Smooth muscle cell (in vitro differentiated cells): ENCODE data around the gene SLC25A44. TPM values are rescaled to one million over a fixed set of nuclear protein-coding genes. Genes with fewer than 3 reads are reported as not detected.

ENCODE experiments used
- DNase-seq: peaks from one replicate; lab custom pipeline; 2025; ENCODE audit not compliant: unreplicated experiment; lab: John Stamatoyannopoulos, UW
- H2AFZ ChIP-seq: fragments of 200-600 bp; sonication (generic); 2 replicates; pipeline ENCODE4 v1.6.0; 2016; ENCODE audit warnings: antibody characterized with exemption, low read depth, mild to moderate bottlenecking
- H3F3A ChIP-seq: fragments of 200-600 bp; sonication (generic); 2 replicates; pipeline ENCODE4 v1.6.0; 2017; ENCODE audit warnings: antibody characterized with exemption, low read depth
- H3K27ac ChIP-seq: fragments of 200-600 bp; sonication (generic); 2 replicates; pipeline ENCODE4 v1.5.1; 2016; ENCODE audit warnings: low read depth, mild to moderate bottlenecking
- H3K27me3 ChIP-seq: fragments of 200-600 bp; sonication (generic); 2 replicates; pipeline ENCODE4 v1.6.1; 2016; ENCODE audit warnings: low read depth, mild to moderate bottlenecking
- H3K36me3 ChIP-seq: fragments of 200-600 bp; sonication (generic); 2 replicates; pipeline ENCODE4 v1.5.1; 2016; ENCODE audit warnings: low read depth
- H3K4me1 ChIP-seq: fragments of 200-600 bp; sonication (generic); 2 replicates; pipeline ENCODE4 v1.5.1; 2016; ENCODE audit warnings: low read depth
- H3K4me2 ChIP-seq: fragments of 200-600 bp; sonication (generic); 2 replicates; pipeline ENCODE4 v1.6.0; 2016; ENCODE audit warnings: mild to moderate bottlenecking
- H3K4me3 ChIP-seq: fragments of 200-600 bp; sonication (generic); 2 replicates; pipeline ENCODE4 v1.5.1; 2016; ENCODE audit warnings: mild to moderate bottlenecking
- H3K79me2 ChIP-seq: fragments of 200-600 bp; sonication (generic); 2 replicates; pipeline ENCODE4 v1.6.0; 2016; ENCODE audit warnings: low read depth, mild to moderate bottlenecking
- H3K9ac ChIP-seq: fragments of 200-600 bp; sonication (generic); 2 replicates; pipeline ENCODE4 v1.6.0; 2016; ENCODE audit warnings: low read depth
- H3K9me3 ChIP-seq: fragments of 200-600 bp; sonication (generic); replicated peaks from 2 replicates; pipeline ENCODE4 v1.5.1; 2016; ENCODE audit warnings: low read depth
- H4K20me1 ChIP-seq: fragments of 200-600 bp; sonication (generic); 2 replicates; pipeline ENCODE4 v1.6.0; 2016; ENCODE audit warnings: low read depth
- CTCF ChIP-seq: fragments of 200-600 bp; sonication (generic); IDR thresholded peaks from 2 replicates; pipeline ENCODE4 v1.5.1; 2017; ENCODE audit warnings: borderline replicate concordance, mild to moderate bottlenecking, antibody characterized with exemption; ENCODE audit not compliant: insufficient read depth, poor library complexity, severe bottlenecking
- WGBS: methylation state at CpG from one replicate; pipeline ENCODE4 v1.1.7; 2016; ENCODE audit warnings: low lambda C conversion rate; 5-methylcytosine and 5-hydroxymethylcytosine counted together
- polyA plus RNA-seq: library from polyadenylated mRNA; unstranded; fragments of >200 nt; fragmentation: Nextera tagmentation; extraction: Ambion mirVana; gene quantifications from 2 replicates; pipeline ENCODE4 v1.2.1, GENCODE V29; 2016
- total RNA-seq: library from RNA; depleted of rRNA; stranded (reverse); fragments of >200 nt; gene quantifications from 2 replicates; pipeline ENCODE4 v1.2.3, GENCODE V29; 2014

SLC25A44 gene
- total and polyA plus RNA-seq, 2 experiments from 2014 or later = 11.4 to 11.6 TPM

GRCh38 chr1:156217871-156218270 lies 24.0 kb downstream of the SLC25A44 start:
- H3K9ac ChIP-seq = no peak overlapping the region
- no peak overlapping the region for H2AFZ ChIP-seq
- H3K79me2 ChIP-seq = peaks cover 39% of the 10 kb centered on the region
- WGBS = 92% methylated on average over 2 of the region's 2 CpGs
- no peak overlapping the region for H3K4me2 ChIP-seq
- no peak for TF ChIP-seq CTCF
- no peaks in the 10 kb centered on the region for H4K20me1 ChIP-seq
- no peak overlapping the region for H3K27ac ChIP-seq
- no peak overlapping the region for H3K4me3 ChIP-seq
- H3K36me3 ChIP-seq = no peaks in the 10 kb centered on the region
- no peaks in the 10 kb centered on the region for H3K27me3 ChIP-seq
- peaks cover 6% of the 10 kb centered on the region for H3K4me1 ChIP-seq
- no peaks in the 10 kb centered on the region for H3F3A ChIP-seq
- H3K9me3 ChIP-seq = no peaks in the 10 kb centered on the region
- DNase-seq = no peak

GRCh38 chr1:156220226-156220625 lies 26.3 kb downstream of the SLC25A44 start:
- H3K4me2 ChIP-seq = no peak overlapping the region
- 93% methylated on average over 9 of the region's 9 CpGs for WGBS
- no peak for TF ChIP-seq CTCF

GRCh38 chr1:156221986-156222692 lies 28.2 kb downstream of the SLC25A44 start:
- Histone ChIP-seq H3K9me3 (no peaks in the 10 kb centered on the region), H3F3A (peaks cover 3% of the 10 kb centered on the region), H3K4me2 (no peak overlapping the region), H3K27ac (no peak overlapping the region), H4K20me1 (no peaks in the 10 kb centered on the region), H3K4me3 (no peak overlapping the region), H3K79me2 (peaks cover 11% of the 10 kb centered on the region), H3K9ac (no peak overlapping the region), H3K36me3 (no peaks in the 10 kb centered on the region), H3K4me1 (no peaks in the 10 kb centered on the region), H3K27me3 (no peaks in the 10 kb centered on the region), H2AFZ (no peak overlapping the region)
- no peak for DNase-seq
- 98% methylated on average over 13 of the region's 13 CpGs for WGBS
- no peak for TF ChIP-seq CTCF

More at GRCh38 chr1:156220226-156220625, 26.3 kb downstream of the SLC25A44 start:
- H3K9ac ChIP-seq = no peak overlapping the region
- H3K27ac ChIP-seq = no peak overlapping the region
- peaks cover 25% of the 10 kb centered on the region for H3K79me2 ChIP-seq
- no peaks in the 10 kb centered on the region for H3K9me3 ChIP-seq
- no peaks in the 10 kb centered on the region for H3K27me3 ChIP-seq
- DNase-seq = no peak
- no peaks in the 10 kb centered on the region for H3K36me3 ChIP-seq
- no peak overlapping the region for H2AFZ ChIP-seq
- peaks cover 3% of the 10 kb centered on the region for H3F3A ChIP-seq
- no peaks in the 10 kb centered on the region for H3K4me1 ChIP-seq
- no peak overlapping the region for H3K4me3 ChIP-seq
- H4K20me1 ChIP-seq = no peaks in the 10 kb centered on the region

DNA sequence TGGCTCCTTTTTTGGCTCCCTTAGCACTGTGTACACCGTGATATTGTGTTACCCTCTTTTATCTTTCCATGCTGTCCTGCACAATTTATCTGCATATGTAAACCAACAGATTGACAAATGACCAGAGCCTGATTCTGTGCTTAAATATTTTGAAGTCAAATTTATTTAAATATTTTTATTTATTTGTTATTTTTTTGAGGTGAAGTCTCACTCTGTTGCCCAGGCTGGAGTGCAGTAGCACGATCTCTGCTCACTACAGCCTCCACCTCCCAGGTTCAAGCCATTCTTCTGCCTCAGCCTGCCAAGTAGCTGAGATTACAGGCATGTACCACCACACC lies 31.7 kb downstream of the SLC25A44 start:
- no peak overlapping the region for H3K9ac ChIP-seq
- no peak overlapping the region for H3K4me3 ChIP-seq
- no peak for TF ChIP-seq CTCF
- H3K79me2 ChIP-seq = no peaks in the 10 kb centered on the region
- no peak overlapping the region for H3K27ac ChIP-seq
- no peaks in the 10 kb centered on the region for H3K27me3 ChIP-seq
- DNase-seq = no peak
- H3F3A ChIP-seq = peaks cover 3% of the 10 kb centered on the region
- no peak overlapping the region for H2AFZ ChIP-seq
- no peaks in the 10 kb centered on the region for H3K36me3 ChIP-seq
- no peaks in the 10 kb centered on the region for H3K4me1 ChIP-seq
- H3K9me3 ChIP-seq = no peaks in the 10 kb centered on the region
- H3K4me2 ChIP-seq = no peak overlapping the region
- 34% methylated on average over 2 of the region's 2 CpGs for WGBS
- no peaks in the 10 kb centered on the region for H4K20me1 ChIP-seq
